Islet of Langerhans (tissue), 1 donor: ENCODE data around the gene POLR3K.

Experiments used
- FAIRE-seq: peaks from one replicate; lab custom pipeline; 2011; peaks lifted over from hg19 to GRCh38; lab: Jason Lieb, UNC

Gene POLR3K

GRCh38 chr16:78444-79150 is 25.2 kb upstream of the POLR3K start:
- no peak for FAIRE-seq

DNA sequence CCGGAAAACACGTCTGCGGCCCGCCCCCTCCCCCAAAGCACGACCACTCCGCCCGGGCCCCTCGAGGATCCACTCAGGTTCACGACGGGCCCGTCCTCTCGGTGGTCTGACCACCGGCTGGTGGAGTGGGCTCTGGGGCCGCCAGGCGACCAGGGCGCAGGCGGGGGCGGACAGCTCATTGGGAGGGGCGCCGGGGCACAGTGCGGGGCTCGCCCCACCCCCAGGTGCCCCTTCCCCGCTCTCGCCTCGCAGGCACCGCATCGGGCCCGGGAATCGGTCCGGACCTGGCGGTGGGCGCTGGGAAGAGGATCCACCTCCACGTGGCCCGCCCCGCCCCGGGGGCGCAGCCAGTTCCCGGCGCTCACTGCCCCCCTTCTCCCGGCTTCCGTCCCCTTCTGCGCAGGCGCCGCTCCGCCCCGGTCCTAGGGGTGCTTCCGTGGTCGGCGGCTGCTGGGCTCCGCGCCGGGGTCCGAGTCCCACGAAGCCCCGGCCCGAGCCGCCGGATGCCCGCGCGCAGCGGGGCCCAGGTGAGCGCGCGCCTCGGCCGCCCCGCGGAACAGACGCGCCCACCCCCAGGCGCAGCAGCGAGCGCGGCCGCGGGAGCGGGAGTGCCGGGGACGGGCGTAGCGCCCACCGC is 24.5 kb upstream of the POLR3K start, which contains the start of gene MPG:
Gene MPG, plus strand, starts transcription at position 419 of the 637 bp plus-strand sequence. Its CDS starts 85 bp downstream, at position 504.
- no peak for FAIRE-seq

GRCh38 chr16:77273-77806 is 23.9 kb upstream of the POLR3K start:
- no peak for FAIRE-seq

- no peak for FAIRE-seq
Observed at GRCh38 chr16:76535-77272, 23.3 kb upstream of the POLR3K start.

DNA sequence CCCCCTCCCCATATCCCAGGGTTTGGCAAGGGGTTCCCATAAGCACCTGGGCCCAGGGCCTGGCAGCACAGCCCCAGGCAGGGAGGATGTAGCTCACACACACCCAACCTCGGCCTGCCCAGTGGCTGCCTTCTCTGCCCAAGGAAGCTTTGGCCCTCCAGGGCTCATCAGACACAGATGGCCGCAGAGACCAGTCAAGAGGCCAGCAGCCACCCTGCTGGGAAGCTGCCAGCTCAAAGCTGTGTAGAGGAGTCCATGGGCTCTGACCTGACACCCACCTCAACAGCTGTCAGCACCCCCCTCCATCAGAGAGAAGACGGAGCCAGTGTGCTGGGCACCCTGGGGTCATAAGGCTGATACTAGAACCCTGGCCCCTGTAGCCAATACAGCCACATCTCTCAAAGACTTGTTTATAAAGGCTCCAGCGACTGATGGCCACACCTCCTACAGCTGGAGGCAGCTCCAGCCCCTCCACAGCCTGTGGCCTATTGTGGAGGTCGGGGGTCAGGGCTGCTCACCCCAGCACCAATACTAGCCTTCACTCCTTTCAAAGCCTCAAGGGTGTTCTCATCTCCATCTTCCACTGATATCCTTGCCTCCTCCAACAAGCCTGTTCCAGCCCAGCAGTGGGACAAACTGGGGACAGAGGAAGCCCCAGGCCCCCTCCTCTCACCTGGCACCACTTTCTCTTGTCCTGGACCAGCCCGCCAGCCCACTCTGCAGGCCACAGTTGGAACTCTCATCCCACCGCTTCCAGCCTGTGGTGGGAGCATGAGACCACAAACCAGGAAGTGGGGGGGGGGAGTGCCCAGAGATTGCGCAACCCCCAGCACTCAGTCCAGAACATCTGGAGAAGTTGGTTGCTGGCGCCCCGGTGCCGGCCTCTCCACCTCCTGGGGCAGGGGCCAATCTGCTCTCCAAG is 22.4 kb upstream of the POLR3K start:
- FAIRE-seq: no peak

DNA sequence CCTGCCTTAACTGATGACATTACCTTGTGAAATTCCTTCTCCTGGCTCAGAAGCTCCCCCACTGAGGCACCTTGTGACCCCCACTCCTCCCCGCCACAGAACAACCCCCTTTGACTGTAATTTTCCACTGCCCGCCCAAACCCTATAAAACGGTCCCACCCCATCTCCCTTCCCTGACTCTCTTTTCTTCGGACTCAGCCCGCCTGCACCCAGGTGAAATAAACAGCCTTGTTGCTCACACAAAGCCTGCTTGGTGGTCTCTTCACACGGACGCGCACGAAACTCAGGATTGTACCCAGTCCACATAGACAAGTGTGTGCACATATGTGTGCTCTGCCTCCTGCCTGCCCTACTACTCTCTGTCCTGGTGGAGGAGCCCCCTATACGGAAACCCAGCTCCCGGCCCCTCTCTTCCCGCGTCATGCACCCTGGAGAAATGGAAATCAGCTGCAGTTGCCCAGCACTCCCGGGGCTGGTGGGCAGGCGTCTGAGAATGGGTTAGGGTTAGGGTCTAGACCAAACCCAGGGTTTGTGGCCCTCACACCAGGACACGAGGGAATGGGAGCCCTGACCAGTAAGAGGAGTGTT is 21.4 kb upstream of the POLR3K start:
- no peak for FAIRE-seq

DNA sequence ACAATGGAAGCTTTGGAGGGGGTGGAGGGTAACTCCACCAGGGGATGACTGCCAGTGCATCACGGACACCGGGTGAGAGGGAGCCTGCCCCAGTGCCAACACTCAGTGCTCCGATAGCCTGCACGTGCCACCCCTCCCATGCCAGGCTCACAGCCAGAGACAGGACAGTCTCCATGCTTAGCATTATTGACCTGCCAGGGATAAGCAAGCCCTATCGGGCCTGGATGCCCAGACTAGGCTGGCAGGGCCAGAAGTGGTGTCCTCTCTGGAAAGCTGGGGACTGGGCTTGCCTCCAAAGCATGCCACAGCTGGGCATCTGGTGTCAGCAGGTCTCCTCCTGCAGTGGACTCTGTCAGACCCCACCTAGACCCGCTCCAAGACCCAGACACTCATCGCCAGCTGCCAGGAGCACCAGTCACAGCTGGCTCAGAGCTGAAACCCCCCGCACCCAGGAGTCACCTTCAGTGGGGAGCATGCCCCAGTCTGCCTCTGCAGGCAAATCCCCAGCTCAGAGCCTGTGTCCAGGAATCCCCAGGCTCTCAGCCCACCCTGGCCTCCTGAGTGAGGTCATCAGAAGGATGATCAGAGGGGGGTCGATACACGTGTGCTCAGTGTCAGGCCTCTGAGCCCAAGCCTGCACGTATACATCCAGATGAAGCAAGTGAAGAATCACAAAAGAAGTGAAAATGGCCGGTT is 20.8 kb upstream of the POLR3K start:
- FAIRE-seq: no peak

- no peak for FAIRE-seq
Observed at GRCh38 chr16:72561-73548, 19.4 kb upstream of the POLR3K start, which contains the start of gene RHBDF1. Gene RHBDF1 (minus strand): TSS chr16:72631. CDS start chr16:65015, 7,616 bp downstream.

DNA sequence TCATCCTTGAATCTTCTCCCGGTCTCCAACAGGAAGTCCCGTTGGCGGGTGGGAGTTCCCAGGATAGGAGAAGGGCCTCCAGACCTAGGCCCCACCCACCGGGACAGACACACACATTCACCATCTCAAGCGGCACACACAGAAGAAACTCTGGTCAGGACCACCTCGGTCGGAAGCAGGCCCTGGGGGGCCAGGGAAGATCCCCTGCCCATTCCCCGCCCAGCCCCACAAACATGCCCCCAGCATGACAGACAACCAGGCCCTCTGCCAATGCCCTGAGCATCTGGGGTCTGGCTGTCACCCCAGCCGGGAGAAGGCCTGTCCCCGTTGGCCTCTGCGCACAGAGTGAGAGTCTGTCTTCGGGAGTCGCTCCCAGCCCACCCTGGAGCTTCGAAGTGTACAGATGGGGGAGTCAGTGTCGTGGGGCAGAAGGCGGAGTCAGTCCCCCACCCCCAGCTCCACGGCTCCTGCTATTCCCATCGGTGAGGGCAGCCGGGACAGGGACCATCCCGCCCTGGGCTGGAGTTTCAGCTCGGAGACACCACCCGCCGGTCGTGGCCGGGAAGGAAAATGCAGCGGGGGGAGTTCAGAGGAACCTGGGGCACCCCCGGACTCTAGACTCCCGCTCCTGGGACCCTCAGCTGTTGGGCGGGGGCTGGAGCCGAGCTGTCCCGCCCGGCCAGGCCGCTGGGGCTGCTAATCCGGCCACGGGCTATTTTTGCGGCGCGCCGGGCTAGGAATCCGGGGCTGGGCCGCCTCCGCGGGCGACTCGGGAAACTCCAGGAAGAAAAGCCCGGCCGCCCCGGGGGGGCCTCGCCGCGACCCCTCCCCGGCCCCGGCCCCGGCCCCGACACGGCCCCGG is 18.4 kb upstream of the POLR3K start:
- FAIRE-seq: no peak

DNA sequence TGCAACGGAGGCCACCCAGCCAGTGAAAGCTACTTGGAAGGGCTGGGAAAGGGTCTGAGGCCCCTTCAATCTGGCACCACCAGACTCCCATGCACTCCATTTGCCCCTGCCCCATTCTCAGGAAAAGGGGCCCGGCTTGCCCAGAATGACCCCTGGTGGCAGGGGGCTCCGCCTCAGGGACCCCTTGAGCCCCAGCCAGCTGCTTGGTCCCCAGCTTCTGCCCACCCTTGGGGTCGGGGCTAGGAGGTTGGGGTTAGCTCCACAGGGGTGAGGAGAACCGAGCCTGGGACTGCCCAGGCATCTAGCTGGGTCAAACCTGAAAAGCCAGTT is 17.8 kb upstream of the POLR3K start:
- FAIRE-seq: no peak

GRCh38 chr16:69181-69580 is 15.8 kb upstream of the POLR3K start:
- no peak for FAIRE-seq

GRCh38 chr16:67884-68789 is 14.7 kb upstream of the POLR3K start:
- no peak for FAIRE-seq

DNA sequence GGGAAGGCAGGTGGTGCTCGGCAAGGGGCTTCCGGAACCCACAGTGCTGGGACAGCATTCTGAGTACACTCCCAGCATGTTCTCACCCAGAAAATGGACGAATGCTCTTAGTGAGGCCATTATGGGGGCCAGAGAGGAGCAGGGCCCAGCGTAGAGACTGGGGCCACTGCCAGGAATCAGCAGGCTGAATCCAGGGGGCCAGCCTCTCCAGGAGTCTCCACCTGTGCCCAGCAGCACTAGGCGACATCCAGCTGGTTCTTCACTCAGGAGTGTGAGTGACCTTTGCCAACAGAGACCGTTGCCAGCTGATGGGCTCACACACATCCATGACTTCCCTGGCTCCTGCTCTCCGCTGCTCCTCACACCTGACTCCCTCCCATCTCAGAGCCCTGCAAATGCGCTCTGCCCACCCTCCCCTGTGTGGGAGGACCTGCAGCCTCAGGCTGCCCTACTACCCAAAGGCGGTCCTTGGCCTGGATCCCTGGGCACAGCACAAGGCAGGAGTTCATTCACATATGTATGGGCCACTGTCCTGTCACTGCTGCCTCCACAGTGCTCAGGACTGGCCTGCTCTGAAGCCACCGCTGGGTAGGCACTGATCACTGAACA is 13.9 kb upstream of the POLR3K start:
- no peak for FAIRE-seq

DNA sequence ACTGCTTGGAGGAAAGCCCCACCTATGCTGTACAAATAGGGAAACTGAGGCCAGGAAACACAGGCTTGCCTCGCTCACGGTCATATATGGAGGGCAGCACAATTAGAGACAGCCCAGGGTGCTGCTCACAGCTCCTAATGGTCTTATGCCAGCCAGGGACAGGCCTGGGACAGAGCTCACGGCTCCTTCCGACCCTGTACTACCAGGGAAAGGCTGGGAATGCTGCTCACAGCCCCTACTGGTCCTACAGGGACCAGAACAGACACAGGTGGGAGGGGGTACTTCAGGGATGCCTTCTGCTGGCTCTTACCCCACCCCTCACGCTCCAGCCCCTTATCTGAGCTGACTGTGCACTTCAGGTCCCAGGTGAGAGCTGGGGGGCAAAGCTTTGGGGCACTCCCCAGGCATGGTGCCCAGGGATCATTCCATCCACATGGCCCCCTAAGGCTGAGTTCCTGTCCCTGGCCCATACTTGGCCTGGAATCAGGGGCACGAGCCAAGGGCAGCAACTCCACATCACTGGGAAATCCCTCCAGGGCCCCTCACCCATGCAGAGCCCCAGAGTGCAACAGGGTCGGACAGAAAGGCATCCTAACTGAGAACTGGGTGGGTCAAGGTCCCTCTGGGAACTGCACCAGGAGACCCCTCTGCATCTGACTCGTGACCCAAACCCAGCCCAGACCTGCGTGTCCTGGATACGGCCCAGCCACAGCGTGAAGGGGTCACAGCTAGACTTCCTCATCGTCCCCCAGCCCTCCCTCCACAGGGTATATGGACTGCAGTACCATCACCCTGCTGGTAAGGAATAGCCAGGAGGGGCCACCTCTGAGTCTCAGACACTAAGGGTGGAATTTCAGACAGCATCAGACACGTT is 13.1 kb upstream of the POLR3K start:
- no peak for FAIRE-seq

DNA sequence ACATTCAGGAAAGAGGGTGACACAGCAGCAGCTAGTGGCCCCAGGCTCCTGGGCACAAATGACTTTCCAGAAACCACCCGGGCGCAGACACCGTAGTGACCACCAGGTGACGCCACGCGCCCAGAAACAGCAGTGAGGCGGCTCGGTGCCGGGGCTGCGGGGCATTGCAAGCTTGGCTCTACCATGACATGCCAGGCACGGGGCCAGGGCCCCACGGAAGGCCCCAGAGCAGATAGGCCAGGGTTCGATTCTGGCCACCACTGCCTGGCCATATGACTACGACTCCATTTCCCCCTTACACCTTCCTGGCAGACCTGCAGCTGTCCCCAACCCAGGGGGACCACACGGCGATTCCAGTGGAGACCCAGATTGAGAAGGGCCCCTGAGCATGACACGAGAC is 12.3 kb upstream of the POLR3K start:
- no peak for FAIRE-seq

DNA sequence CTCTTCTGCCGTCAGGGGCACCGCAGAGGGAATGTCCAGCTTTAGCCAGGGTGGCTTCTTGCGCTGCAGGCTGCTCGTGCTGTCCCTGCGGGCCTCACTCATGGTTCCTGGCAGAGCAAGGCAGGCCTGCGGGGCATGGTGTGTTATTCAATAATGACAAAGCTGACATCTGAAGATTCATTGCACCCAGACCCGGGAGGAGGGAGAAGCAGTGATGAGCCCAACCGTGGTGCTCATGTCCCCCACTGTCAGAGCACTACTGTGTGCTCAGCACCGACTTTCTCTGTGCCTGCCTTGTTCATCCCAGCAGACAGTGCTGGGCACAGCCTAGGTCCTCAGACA is 11.5 kb upstream of the POLR3K start:
- no peak for FAIRE-seq
